ENCODE results near the gene HYCC2. TPM values are rescaled to one million over a fixed set of nuclear protein-coding genes. Genes with fewer than 3 reads are reported as not detected.

HYCC2 gene
- total RNA-seq, result 10 to 100 TPM in 1 of 4 donors, 1 to 10 TPM in 3; 2.3 to 12.5 (median 3.5) TPM

- ATAC-seq, result peak; percentile 97 to 99
- peak; percentile 61 to 69 for TF ChIP-seq POLR2A (IDR thresholded peaks at IDR 0.05)
- TF ChIP-seq CTCF (IDR thresholded peaks at IDR 0.05 in 4 of 5, conservative IDR thresholded peaks at IDR 0.05 in 1 of 5), result peak; percentile 10 to 61 (median 30)
- Histone ChIP-seq H3K4me1 (peaks cover 49 to 57% of the 10 kb centered on the region in 2 donors), H3K4me3 (peak within 1 kb of the TSS; percentile 66 to 97 (median 88)), H3K27ac (peak within 1 kb of the TSS; percentile 83 to 96 (median 88)), H3K27me3 (no peaks in the 10 kb centered on the region), H3K36me3 (no peaks in the 10 kb centered on the region), H3K9me3 (no peaks in the 10 kb centered on the region)
- intact Hi-C loops (cut with DNase I; ENCODE audit: low total_unique reads) (loop anchor here (1.0 to 5.0 kb wide), 7 partner anchors 47 to 359 kb away; partner anchors contain the start of genes NIF3L1, ORC2 and PPIL3), in situ Hi-C loops (cut with MboI; ENCODE audit: low sequenced_read_pairs in 4 of 4) (loop anchor here in 3 of 4 donors (10.0 to 25.0 kb wide), 3 partner anchors 109 to 359 kb away; partner anchors contain the start of gene ORC2 (in 2 of the 3))
- peak; percentile 89 to 94 for DNase-seq
Measured at GRCh38 chr2:201071479-201072200, at the start of gene HYCC2, which contains the start of gene NDUFB3. Gene HYCC2, minus strand, starts transcription at chr2:201071671. Its CDS starts 47,662 bp downstream, at chr2:201024009. Gene NDUFB3, plus strand, starts transcription at chr2:201072001. Its CDS starts 6,882 bp downstream, at chr2:201078883.

- Histone ChIP-seq H3K27ac (peak overlapping the region; percentile 95 to 100 (median 98)), H3K27me3 (no peaks in the 10 kb centered on the region), H3K4me3 (peak overlapping the region; percentile 70 to 95 (median 82)), H3K4me1 (peaks cover 31 to 41% of the 10 kb centered on the region in 2 donors), H3K9me3 (no peaks in the 10 kb centered on the region), H3K36me3 (peaks cover 0 to 4% of the 10 kb centered on the region in 2 donors)
- peak; percentile 6 to 12 for TF ChIP-seq POLR2A (IDR thresholded peaks at IDR 0.05)
- no peak for TF ChIP-seq CTCF (IDR thresholded peaks at IDR 0.05 in 4 of 5, conservative IDR thresholded peaks at IDR 0.05 in 1 of 5)
- DNase-seq (no peak), ATAC-seq (peak; percentile 24)
- in situ Hi-C loops (cut with MboI; ENCODE audit: low sequenced_read_pairs in 4 of 4) (loop anchor here in 1 of 4 donors (5.0 kb wide), 1 partner anchor 33 kb away; no protein-coding TSS in a partner anchor), intact Hi-C loops (cut with DNase I; ENCODE audit: low total_unique reads) (loop anchor here (1.0 to 5.0 kb wide), 3 partner anchors 48 to 742 kb away; partner anchors contain the start of genes BZW1 and HYCC2)
Measured at GRCh38 chr2:201118961-201119854, 47.7 kb upstream of the HYCC2 start.

GRCh38 chr2:201118121-201118960, 46.9 kb upstream of the HYCC2 start:
- DNase-seq, result peak; percentile 95 to 98
- peaks cover 30 to 33% of the 10 kb centered on the region in 2 donors for H3K4me1 ChIP-seq
- H3K36me3 ChIP-seq, result peaks cover 0 to 4% of the 10 kb centered on the region in 2 donors
- H3K4me3 ChIP-seq, result peak overlapping the region; percentile 70 to 95 (median 82)
- ATAC-seq, result peak; percentile 53
- intact Hi-C loops (cut with DNase I; ENCODE audit: low total_unique reads) (loop anchor here (1.0 to 5.0 kb wide), 3 partner anchors 47 to 741 kb away; partner anchors contain the start of genes BZW1 and HYCC2), in situ Hi-C loops (cut with MboI; ENCODE audit: low sequenced_read_pairs in 4 of 4) (loop anchor here in 1 of 4 donors (5.0 kb wide), 1 partner anchor 34 kb away; no protein-coding TSS in a partner anchor)
- H3K27me3 ChIP-seq, result no peaks in the 10 kb centered on the region
- TF ChIP-seq CTCF (IDR thresholded peaks at IDR 0.05 in 4 of 5, conservative IDR thresholded peaks at IDR 0.05 in 1 of 5) (peak in 3 of 5 experiments; percentile 35 to 49 (median 37)), POLR2A (IDR thresholded peaks at IDR 0.05) (peak; percentile 68 to 87)
- H3K9me3 ChIP-seq, result no peaks in the 10 kb centered on the region
- peak overlapping the region; percentile 95 to 100 (median 98) for H3K27ac ChIP-seq
